Measurements from ENCODE around the gene SLC9A9.

The SLC9A9 gene

DNA sequence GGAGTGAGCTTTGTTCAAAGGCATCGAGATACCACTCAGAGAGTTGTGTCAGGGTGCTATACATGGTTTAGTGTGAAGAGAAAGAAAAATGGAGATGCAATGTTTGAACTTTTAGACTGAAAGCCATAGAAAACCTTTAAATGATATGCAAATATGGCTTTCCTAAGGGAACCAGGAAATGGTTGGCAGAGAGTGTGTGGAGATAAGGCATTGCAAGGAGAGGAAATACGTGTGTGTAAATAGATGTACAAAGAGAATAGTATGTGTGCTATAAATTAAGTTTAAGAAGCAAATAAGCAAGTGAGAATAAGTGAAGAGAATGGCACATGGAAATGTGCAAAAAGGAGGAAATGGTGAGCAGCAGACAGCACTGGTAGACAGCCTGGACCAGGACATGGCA, 198.1 kb downstream of the SLC9A9 start:
- Histone ChIP-seq H3K4me1 (no peaks in the 10 kb centered on the region), H3K9me3 (no peaks in the 10 kb centered on the region), H3K27me3 (ENCODE audit: low read depth) (peaks cover 4% of the 10 kb centered on the region; the same call in 1 of the 2 replicates), H3K36me3 (replicated peaks) (no peaks in the 10 kb centered on the region), H3K4me3 (no peak overlapping the region)
- DNase-seq (ENCODE audit: low spot score in 2 of 2): no peak
- in situ Hi-C loops (cut with MboI; ENCODE audit: low sequenced_read_pairs): loop anchor here (25.0 kb wide), 1 partner anchor 563 kb away; no protein-coding TSS in a partner anchor

DNA sequence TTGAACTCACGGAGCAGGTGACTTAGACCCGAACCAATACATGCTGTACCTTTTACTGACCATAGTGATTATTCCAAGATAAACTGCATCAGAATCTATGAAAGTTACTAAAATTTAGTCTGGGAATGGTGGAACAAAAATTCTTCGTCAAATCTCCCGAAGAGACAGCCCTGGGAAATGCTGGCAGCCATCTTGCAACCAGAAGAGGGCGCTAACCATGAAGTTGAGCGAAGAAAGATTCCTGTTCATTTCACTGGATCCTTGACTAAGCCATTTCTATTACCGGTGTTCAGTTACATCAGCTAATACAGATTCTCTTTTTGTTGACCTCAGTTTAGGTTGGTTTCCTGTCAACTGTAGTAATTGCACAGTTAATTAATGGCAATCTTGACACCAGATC, 199.6 kb downstream of the SLC9A9 start:
- no peaks in the 10 kb centered on the region for H3K9me3 ChIP-seq
- DNase-seq (ENCODE audit: low spot score in 2 of 2): peak; percentile 9 to 62

DNA sequence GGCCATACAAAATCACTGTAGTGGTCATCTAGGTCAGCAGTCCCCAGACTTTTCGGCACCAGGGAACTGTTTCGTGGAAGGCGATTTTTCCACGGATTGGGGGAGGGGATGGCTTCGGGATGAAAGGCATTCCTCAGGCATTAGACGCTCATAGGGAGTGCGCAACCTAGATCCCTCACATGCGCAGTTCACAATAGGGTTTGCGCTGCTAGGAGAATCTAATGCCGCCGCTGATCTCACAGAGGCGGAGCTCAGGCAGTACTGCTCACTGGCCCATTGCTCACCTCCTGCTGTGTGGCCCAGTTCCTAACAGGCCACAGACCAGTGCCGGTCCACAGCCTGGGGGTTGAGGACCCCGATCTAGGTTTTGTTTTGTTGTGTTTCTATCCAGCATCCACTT, 200.1 kb downstream of the SLC9A9 start:
- H3K9me3 ChIP-seq: no peaks in the 10 kb centered on the region
- no peak for DNase-seq (ENCODE audit: low spot score in 2 of 2)
- in situ Hi-C loops (cut with MboI; ENCODE audit: low sequenced_read_pairs): loop anchor here (25.0 kb wide), 1 partner anchor 211 kb away; no protein-coding TSS in a partner anchor
- no peaks in the 10 kb centered on the region for H3K36me3 ChIP-seq (replicated peaks)
- peaks cover 4% of the 10 kb centered on the region; the same call in 1 of the 2 replicates for H3K27me3 ChIP-seq (ENCODE audit: low read depth)
- no peaks in the 10 kb centered on the region; the same call in 1 of the 2 replicates for H3K4me1 ChIP-seq
- H3K4me3 ChIP-seq: no peak overlapping the region

More for the DNA sequence above, 199.6 kb downstream of the SLC9A9 start:
- in situ Hi-C loops (cut with MboI; ENCODE audit: low sequenced_read_pairs): loop anchor here (25.0 kb wide), 1 partner anchor 211 kb away; no protein-coding TSS in a partner anchor
- H3K4me1 ChIP-seq: no peaks in the 10 kb centered on the region; the same call in 1 of the 2 replicates
- no peak overlapping the region for H3K4me3 ChIP-seq
- no peaks in the 10 kb centered on the region for H3K36me3 ChIP-seq (replicated peaks)
- H3K27me3 ChIP-seq (ENCODE audit: low read depth): peaks cover 4% of the 10 kb centered on the region; the same call in 1 of the 2 replicates

DNA sequence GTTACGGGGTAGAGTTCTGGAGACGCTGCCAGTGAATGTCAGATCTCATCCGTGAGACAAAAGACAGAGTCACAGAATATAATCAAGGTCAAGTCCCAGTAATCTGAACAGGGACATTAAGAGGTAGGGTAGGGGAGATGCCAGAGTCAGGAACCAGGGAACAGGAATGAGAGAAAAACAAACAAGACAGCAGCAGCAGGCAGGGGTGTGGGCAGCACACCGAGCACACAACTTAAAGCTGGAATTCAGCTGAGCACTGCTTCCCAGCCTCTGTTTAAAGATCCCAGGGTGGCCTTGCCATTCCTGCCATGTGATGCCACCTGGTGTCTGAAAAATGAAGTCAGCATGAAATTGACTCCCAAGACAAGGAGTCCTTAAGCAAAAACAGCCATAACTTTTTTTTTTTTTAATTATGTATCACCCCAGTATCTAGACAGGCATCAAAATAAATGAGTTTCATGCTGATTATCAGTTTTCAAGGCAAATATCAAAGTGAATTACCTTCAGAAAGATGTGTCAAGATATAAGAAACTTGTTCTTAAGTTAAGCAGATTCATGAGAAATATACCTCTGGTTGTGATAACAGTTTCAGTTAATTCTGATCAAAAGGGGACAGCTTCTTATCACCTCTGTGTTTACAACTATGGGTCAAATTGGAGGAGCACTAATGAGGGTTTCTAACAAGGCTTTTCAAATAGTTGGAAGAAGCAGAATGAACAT, 203.7 kb downstream of the SLC9A9 start:
- Histone ChIP-seq H3K36me3 (replicated peaks) (no peaks in the 10 kb centered on the region), H3K27me3 (ENCODE audit: low read depth) (no peaks in the 10 kb centered on the region), H3K4me1 (no peaks in the 10 kb centered on the region; the same call in 1 of the 2 replicates), H3K4me3 (no peak overlapping the region), H3K9me3 (no peaks in the 10 kb centered on the region)
- in situ Hi-C loops (cut with MboI; ENCODE audit: low sequenced_read_pairs): loop anchor here (25.0 kb wide), 1 partner anchor 207 kb away; no protein-coding TSS in a partner anchor
- peak; percentile 51 to 67 for DNase-seq (ENCODE audit: low spot score in 2 of 2)

DNA sequence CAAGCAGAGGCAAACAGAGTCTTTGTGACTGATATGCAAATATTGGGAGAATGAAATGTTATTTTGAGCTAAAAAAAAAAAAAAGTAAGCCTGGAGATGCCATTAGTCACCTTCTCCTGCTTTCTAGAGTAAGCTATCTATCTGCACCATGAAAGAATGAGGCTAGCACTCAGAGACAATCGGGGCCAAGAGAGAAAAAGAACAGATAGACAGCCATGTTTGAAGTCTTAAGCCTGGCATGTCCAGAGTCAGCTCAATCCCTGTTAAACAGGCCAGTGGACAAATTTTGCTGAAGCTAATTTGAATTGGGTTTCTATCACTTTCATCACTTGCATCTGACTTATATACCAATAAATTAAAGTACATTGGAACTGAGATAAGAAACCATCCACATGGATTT, 204.4 kb downstream of the SLC9A9 start:
- no peaks in the 10 kb centered on the region for H3K9me3 ChIP-seq
- H3K4me1 ChIP-seq: no peaks in the 10 kb centered on the region; the same call in 1 of the 2 replicates
- no peaks in the 10 kb centered on the region for H3K36me3 ChIP-seq (replicated peaks)
- no peaks in the 10 kb centered on the region for H3K27me3 ChIP-seq (ENCODE audit: low read depth)
- in situ Hi-C loops (cut with MboI; ENCODE audit: low sequenced_read_pairs): loop anchor here (25.0 kb wide), 1 partner anchor 207 kb away; no protein-coding TSS in a partner anchor
- DNase-seq (ENCODE audit: low spot score in 2 of 2): no peak
- H3K4me3 ChIP-seq: no peak overlapping the region

DNA sequence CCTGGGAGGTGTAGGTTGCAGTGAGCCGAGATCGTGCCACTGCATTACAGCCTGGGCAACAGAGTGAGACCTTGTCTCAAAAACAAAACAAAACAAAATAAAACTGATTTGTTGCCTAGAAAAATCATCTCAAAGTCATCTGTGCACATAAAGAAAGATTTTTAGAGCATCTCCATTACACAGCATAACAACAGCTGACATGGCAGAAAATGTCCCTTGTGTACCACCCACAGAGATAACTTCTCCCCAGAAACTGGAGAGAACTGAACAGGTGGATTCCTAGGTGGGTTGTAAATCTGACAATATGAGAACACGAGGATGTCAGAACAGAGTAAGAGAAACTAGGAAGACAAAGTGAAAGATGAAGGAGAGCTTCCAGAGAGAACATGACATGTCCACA, 207.5 kb downstream of the SLC9A9 start:
- Histone ChIP-seq H3K36me3 (replicated peaks) (no peaks in the 10 kb centered on the region), H3K4me3 (no peak overlapping the region), H3K27me3 (ENCODE audit: low read depth) (no peaks in the 10 kb centered on the region), H3K9me3 (no peaks in the 10 kb centered on the region), H3K4me1 (no peaks in the 10 kb centered on the region; the same call in 1 of the 2 replicates)
- no peak for DNase-seq (ENCODE audit: low spot score in 2 of 2)
- in situ Hi-C loops (cut with MboI; ENCODE audit: low sequenced_read_pairs): loop anchor here (25.0 kb wide), 1 partner anchor 203 kb away; no protein-coding TSS in a partner anchor

DNA sequence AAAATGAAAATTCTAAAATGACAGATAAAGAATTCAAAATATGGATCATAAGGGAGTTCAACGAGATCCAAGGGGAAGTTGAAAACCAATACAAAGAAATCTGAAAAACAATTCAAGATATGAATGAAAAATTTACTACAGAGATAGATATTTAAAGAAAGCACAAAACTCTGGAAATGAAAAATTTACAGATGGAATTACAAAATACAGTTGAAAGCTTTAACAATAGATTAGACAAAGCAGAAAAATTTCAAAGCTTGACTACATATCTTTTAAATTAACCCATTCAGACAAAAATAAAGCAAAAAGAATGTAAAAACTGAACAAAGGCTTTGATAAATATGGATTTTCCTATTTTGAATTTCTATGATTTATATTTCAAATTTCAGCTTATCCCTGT, 211.1 kb downstream of the SLC9A9 start:
- H3K4me1 ChIP-seq: no peaks in the 10 kb centered on the region
- no peaks in the 10 kb centered on the region for H3K9me3 ChIP-seq
- DNase-seq (ENCODE audit: low spot score in 2 of 2): no peak
- no peak overlapping the region for H3K4me3 ChIP-seq
- no peaks in the 10 kb centered on the region for H3K36me3 ChIP-seq (replicated peaks)
- no peaks in the 10 kb centered on the region for H3K27me3 ChIP-seq (ENCODE audit: low read depth)
- in situ Hi-C loops (cut with MboI; ENCODE audit: low sequenced_read_pairs): loop anchor here (25.0 kb wide), 1 partner anchor 200 kb away; no protein-coding TSS in a partner anchor

DNA sequence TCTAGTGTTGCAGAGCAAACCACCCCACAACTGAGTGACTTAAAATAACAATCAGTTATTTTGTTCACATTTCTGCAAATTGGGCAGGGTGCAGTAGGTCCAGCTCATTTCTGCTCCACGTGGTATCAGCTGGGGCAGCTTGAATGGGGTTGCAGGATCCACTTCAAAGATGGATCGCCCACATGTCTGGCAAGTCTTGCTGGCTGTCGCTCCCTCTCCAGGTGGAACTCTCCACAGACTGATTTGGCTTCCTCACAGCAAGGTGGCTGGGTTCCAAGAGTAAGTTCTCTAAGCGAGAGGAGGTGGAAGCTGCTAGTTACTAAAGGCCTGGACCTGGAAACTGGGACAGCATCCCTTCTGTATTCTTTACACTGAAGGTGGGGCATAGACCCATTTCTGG, 213.3 kb downstream of the SLC9A9 start:
- H3K27me3 ChIP-seq (ENCODE audit: low read depth): 0 out of 2 replicates have a peak, but pooled peaks cover 3% of the 10 kb centered on the region
- H3K4me1 ChIP-seq: no peaks in the 10 kb centered on the region
- H3K4me3 ChIP-seq: no peak overlapping the region
- H3K9me3 ChIP-seq: no peaks in the 10 kb centered on the region
- no peaks in the 10 kb centered on the region for H3K36me3 ChIP-seq (replicated peaks)
- DNase-seq (ENCODE audit: low spot score in 2 of 2): no peak
- in situ Hi-C loops (cut with MboI; ENCODE audit: low sequenced_read_pairs): loop anchor here (25.0 kb wide), 1 partner anchor 198 kb away; no protein-coding TSS in a partner anchor

DNA sequence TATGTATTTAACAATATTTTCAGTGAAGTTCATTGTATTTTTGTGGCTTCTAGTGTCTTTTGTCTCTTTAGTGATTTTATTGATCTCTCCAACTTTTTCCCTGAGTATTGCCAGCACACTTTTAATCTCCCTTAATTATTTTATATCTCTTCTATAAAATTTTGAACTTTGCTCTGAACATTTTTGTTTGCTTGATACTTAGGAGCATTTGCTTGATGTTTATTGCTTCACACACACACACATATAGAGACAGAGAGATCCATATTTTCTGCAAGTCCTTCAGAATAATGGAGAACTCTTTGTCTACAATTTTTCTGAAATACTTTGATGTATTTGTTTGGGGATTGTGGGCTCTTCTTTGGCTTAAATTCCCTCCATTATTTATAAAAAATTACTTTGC, 213.8 kb downstream of the SLC9A9 start:
- no peaks in the 10 kb centered on the region for H3K4me1 ChIP-seq
- DNase-seq (ENCODE audit: low spot score in 2 of 2): no peak
- H3K27me3 ChIP-seq (ENCODE audit: low read depth): 0 out of 2 replicates have a peak, but pooled peaks cover 3% of the 10 kb centered on the region
- in situ Hi-C loops (cut with MboI; ENCODE audit: low sequenced_read_pairs): loop anchor here (25.0 kb wide), 1 partner anchor 197 kb away; no protein-coding TSS in a partner anchor
- no peaks in the 10 kb centered on the region for H3K9me3 ChIP-seq
- H3K36me3 ChIP-seq (replicated peaks): no peaks in the 10 kb centered on the region
- no peak overlapping the region for H3K4me3 ChIP-seq

DNA sequence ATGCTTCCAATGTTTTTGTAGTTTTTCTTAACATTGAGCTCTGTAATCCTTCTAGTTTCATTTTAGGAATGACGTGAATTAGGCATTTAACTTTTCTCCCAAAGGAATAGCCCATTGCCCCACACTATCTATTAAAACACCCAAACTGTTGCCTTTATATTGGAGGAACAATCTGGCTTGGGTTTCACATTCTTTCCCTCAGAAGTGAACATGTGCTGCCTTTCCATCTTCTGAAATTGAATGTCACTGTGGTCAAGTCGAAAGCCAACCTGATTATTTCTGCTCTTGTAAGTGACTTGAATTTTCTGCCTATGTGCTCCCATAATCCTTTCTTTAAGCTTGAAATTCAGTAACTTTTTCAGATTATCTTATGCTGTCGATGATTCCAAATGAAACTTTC, 214.5 kb downstream of the SLC9A9 start:
- H3K4me1 ChIP-seq: no peaks in the 10 kb centered on the region
- in situ Hi-C loops (cut with MboI; ENCODE audit: low sequenced_read_pairs): loop anchor here (25.0 kb wide), 1 partner anchor 197 kb away; no protein-coding TSS in a partner anchor
- H3K27me3 ChIP-seq (ENCODE audit: low read depth): 0 out of 2 replicates have a peak, but pooled peaks cover 3% of the 10 kb centered on the region
- H3K9me3 ChIP-seq: no peaks in the 10 kb centered on the region
- no peak overlapping the region for H3K4me3 ChIP-seq
- H3K36me3 ChIP-seq (replicated peaks): no peaks in the 10 kb centered on the region
- DNase-seq (ENCODE audit: low spot score in 2 of 2): no peak

DNA sequence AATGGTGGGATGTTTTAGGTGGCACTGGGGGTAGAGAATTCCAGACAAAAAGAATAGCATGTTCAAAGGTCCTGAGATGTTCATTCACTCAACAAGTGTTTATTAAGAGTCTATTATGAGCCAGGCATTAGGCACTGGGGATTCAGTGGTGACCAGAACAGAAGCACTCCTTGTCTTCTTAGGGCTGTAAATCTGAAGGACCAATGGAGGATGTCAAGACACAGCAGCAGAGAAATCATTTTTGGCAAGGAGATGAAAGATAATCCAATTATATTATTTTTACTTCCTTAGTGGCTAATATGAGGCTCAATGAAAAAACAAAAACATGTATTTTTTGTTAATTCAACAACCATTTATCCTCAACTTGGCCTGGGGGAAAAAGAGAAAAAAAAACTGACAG, 218.5 kb downstream of the SLC9A9 start:
- in situ Hi-C loops (cut with MboI; ENCODE audit: low sequenced_read_pairs): loop anchor here (25.0 kb wide), 1 partner anchor 192 kb away; no protein-coding TSS in a partner anchor
- no peak for DNase-seq (ENCODE audit: low spot score in 2 of 2)
- 0 out of 2 replicates have a peak, but pooled peaks cover 3% of the 10 kb centered on the region for H3K27me3 ChIP-seq (ENCODE audit: low read depth)

DNA sequence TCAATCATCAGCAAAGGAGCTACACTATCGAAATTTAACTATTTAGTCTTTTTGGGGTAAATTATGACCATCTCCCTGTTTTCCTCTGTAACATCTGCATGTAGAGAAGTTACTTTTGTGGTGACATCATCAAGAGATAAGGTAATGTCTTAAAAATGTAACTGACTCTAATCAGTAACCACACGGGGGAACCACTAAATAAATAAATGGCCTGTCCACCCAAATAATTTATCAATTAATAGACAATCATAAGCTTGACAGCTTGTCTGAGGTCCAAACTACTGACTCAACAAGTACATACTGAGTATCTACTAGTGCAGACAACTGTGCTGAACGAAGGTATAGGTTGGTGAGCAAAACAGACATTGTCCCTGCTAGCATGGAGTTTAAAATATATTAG, 219.3 kb downstream of the SLC9A9 start:
- Histone ChIP-seq H3K36me3 (replicated peaks) (no peaks in the 10 kb centered on the region), H3K9me3 (no peaks in the 10 kb centered on the region), H3K4me1 (no peaks in the 10 kb centered on the region), H3K27me3 (ENCODE audit: low read depth) (0 out of 2 replicates have a peak, but pooled peaks cover 3% of the 10 kb centered on the region), H3K4me3 (no peak overlapping the region)
- DNase-seq (ENCODE audit: low spot score in 2 of 2): no peak
- in situ Hi-C loops (cut with MboI; ENCODE audit: low sequenced_read_pairs): loop anchor here (25.0 kb wide), 1 partner anchor 192 kb away; no protein-coding TSS in a partner anchor

More for the DNA sequence above, 218.5 kb downstream of the SLC9A9 start:
- Histone ChIP-seq H3K4me3 (no peak overlapping the region), H3K9me3 (no peaks in the 10 kb centered on the region), H3K4me1 (no peaks in the 10 kb centered on the region), H3K36me3 (replicated peaks) (no peaks in the 10 kb centered on the region)

DNA sequence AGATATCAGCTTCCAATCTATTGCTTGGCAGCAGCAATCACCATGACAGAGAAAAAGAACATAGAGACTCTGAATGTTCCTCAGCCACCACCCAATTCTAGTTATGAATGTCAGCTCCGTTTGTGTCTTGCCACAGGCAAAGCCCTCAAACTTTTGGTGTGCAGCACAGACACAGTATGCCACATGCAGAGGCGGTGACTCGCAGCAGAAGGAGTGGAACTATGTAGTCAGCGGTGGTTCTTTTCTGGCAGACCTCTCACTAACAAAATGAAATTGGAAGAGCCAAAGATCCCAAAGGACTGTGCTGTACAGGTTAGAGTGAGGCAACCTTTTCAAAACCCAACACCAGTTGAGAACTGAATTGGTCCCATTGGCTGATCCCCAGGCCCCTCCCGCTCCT, 220.9 kb downstream of the SLC9A9 start:
- no peak for DNase-seq (ENCODE audit: low spot score in 2 of 2)

DNA sequence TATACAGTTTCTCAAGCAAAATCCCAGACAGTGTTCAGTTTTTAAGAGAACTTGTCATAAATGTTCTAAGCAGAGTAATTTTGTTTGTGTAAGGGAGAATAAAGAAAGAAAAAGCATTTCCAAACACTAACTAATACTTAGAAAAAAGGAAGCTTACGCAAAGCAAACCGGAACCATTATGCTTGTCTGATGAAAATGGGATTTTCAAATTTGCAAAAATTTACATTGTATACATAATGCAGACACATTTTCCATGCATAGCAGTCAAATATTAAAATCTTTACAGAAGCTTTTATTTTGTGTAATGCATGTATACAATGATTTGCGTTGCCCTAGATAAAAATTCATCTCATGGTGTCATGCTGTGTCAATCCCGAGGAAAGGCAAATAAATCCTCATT, 229.0 kb downstream of the SLC9A9 start:
- H3K9me3 ChIP-seq: no peaks in the 10 kb centered on the region
- in situ Hi-C loops (cut with MboI; ENCODE audit: low sequenced_read_pairs): no loop called here
- no peak overlapping the region for H3K4me3 ChIP-seq
- no peaks in the 10 kb centered on the region for H3K27me3 ChIP-seq (ENCODE audit: low read depth)
- H3K4me1 ChIP-seq: no peaks in the 10 kb centered on the region
- DNase-seq (ENCODE audit: low spot score in 2 of 2): no peak
- no peaks in the 10 kb centered on the region for H3K36me3 ChIP-seq (replicated peaks)

More for the DNA sequence above, 220.9 kb downstream of the SLC9A9 start:
- Histone ChIP-seq H3K27me3 (ENCODE audit: low read depth) (0 out of 2 replicates have a peak, but pooled peaks cover 3% of the 10 kb centered on the region), H3K36me3 (replicated peaks) (no peaks in the 10 kb centered on the region), H3K9me3 (no peaks in the 10 kb centered on the region), H3K4me3 (no peak overlapping the region), H3K4me1 (no peaks in the 10 kb centered on the region)
- in situ Hi-C loops (cut with MboI; ENCODE audit: low sequenced_read_pairs): loop anchor here (25.0 kb wide), 1 partner anchor 190 kb away; no protein-coding TSS in a partner anchor
